GM15510 (cell line): ENCODE measurements around the gene TASP1.

Source experiments
- POLR2A ChIP-seq: IDR thresholded peaks from 3 replicates; pipeline ENCODE4 v1.6.1; 2011; ENCODE audit warnings: borderline replicate concordance; ENCODE audit not compliant: insufficient read length; ENCODE audit errors: extremely low read depth

TASP1 gene

DNA sequence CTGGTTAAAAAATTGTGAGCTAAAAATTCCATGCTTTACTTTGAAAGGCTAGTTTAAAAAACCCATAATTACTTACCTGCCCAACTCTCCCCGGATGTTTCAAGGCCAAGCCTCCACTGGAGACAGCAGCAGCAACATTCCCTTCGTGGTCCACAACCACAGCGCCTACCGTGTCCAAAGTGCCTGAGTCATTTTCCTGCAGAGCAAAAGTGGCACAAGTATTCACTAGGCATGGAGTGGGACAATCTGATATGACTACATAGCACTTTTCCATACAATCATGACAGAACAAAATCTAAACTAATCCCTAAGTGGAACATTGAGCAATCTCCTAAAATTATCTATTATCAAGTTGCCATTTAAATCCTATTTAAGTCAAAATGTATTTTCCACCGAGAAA lies 104.8 kb downstream of the TASP1 start:
- TF ChIP-seq POLR2A, result no peak

DNA sequence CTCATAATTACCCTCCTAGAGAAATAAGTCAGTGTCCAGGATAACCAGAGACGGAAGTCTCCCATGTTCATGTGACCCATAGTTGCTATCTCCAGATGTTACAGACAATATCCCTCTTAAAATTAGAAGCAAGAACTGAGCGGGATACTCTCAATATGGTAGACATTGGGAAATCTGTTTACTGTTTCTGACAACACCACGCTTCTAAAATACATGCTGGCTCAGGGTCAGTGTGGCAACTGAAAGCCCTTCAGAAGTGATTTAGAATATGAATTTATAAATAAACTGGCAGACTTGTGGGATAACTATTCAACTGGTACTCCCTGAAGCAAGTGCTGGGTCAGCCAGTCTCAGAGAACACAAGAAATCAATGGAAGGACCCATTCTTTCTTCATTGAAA lies 108.6 kb downstream of the TASP1 start:
- no peak for TF ChIP-seq POLR2A

DNA sequence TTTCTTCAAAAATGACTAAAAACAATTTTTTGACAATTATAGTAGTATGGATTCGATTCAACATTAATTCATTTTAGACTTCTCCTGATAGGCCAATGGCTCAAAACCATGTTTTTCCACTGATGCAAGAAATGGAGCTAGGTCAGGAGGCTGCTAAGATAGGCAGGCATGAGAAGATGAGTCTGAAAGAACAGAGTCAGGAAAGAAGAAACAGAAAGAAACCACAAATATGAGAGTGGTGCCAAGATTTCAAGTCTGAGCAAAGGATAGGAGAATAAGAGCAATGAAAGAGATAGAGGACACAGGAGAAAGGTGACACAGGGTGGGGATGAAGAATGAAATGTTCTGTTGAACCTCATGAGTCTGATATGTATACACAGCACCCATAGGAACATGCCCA lies 112.2 kb downstream of the TASP1 start:
- no peak for TF ChIP-seq POLR2A

DNA sequence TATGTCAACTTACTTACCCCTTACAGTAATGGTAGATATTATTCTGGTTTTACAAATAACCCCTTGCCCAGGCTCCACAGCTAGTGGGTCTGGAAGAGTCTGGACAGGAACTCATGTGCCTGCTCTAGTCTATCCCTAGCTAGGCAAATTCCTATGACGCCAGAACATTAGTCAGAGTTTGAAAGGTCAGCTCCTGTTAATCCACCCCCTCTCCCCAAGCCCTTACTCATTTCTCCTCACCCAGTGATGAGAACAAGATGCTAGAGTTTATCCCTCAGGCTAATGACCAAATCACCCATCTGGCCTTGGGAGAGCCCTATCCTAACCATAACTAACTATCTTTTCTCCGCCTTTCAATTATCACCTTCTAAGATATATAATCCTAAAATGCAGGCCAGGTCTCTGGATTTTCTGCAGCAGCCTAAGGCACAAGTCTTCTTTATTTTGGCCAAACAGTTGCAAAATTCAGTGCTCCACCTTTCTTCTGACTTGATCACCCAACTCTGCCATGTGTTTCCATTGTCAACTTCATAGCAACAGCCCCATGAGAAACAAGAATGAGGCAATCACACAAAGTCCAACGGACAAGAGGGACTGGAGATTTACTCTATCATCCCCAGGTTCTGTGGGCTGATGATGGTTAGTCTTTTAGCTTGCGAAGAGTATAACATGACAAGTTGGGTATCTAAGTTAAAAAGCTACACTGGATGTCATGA lies 113.3 kb downstream of the TASP1 start:
- TF ChIP-seq POLR2A, result no peak

DNA sequence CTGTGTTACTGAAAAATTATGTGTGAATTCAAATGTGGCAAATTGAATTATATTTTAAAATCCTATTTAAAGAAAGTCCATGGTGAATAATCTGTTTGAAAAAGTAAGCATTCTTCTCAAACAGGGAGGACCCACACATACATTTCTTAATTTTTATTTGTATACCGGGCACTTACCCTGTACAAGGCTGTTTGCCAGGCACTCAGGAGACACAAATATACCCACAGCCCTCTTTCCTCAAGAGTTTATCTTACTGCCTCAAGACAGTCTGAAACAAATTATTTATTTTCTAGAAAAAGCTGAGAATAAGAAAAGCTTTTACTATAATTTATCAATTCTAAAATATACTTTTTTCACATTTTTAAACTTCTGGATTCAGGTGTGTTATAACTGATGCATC lies 114.4 kb downstream of the TASP1 start:
- no peak for TF ChIP-seq POLR2A

DNA sequence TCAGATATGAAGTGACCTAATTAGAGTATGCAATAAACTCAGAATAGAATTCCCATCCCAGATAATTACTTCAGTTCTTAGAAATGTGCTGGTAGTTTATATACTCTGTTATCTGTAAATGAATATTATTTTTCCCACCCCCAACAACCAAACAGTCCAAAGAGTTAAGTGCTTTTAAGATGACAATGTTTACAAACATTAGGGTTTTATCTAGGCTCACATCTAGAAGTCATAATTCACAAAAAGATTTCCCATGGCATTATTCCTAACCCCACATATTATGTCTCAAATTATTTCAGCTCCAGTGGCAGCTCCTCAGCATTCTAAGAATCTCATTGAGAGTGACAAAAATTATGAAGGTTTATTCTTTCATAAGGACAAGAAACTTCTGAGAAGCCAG lies 120.9 kb downstream of the TASP1 start:
- TF ChIP-seq POLR2A, result no peak

DNA sequence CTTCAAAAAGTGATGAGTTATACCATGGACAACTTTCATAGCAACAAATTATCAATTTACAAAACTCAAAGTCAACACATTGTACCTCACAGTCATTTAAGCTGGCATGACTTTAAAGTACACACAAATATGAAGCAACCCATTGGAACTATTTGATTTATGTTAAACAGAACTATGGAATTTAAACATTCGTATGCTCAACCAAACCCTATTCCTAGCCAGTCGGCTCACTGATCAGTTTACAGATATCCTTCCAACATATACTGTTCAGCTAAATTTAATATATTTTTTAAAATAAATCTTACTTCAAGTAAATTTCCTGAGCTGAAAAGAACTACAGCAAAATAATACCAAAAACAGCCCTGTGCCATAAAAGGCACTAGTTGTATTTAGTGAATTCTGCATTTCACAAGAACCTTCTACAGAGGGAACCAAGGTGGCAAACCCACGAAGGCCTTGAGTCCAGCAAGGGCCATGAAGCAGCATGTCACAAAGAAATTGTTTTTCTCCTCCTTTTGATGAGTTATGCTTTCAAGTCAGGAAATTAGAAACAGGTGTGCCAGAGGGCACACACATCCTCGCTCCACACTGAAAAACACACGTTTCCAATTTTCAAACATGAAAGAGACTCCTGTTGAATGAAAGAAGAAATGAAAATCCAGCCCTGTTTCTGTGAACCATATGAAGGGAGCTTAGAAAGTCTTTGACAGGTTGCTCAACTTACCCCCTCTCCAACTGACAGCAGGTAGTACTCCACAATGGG lies 122.8 kb downstream of the TASP1 start:
- TF ChIP-seq POLR2A, result no peak

DNA sequence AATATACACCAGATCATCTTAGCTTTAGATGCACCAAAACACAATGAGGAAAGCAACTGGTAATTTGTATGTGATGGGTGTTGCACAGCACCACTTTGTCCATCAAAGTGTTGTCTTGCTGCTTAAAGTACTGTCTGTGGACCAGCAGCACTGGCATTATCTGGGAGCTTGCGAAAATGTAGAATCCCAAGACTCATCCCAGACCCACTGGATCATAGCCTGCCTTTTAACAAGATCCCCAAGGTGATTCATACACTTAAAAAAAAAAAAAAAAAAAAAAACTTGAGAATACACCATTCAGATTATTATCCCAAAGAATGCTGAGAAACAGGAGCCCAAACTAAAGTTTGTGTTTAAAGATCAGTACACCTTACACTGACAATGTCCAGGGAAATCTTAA lies 123.4 kb downstream of the TASP1 start:
- no peak for TF ChIP-seq POLR2A

DNA sequence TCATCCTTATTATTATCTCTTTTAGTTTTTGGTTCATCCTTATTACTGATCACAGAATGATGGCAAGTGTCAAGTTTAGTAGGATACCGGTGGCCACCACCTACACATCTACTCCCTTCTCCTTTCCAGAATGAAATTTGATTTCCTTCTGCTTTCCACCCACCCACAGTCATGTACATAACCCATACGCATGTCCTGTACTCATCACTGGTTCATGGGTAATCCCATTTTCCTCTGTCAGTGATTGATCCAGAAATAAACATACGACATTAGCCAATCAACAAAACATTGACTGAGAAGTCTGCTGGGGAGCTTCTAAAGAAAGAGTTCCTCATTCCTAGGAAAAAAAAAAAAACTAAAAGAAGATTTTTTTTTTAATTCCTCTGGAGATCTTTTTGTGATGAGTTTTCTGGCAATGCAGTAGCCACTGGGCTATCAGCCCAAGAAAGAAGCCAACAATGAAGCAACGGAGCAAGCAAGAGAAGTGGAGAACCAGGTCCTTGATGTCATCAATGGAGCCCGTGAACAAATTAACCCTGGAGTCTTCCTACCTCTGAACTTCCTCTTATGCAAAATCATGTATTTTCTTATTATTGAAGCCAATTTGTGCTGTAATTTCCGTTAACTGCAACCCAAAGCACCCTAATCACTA lies 127.8 kb downstream of the TASP1 start:
- no peak for TF ChIP-seq POLR2A

DNA sequence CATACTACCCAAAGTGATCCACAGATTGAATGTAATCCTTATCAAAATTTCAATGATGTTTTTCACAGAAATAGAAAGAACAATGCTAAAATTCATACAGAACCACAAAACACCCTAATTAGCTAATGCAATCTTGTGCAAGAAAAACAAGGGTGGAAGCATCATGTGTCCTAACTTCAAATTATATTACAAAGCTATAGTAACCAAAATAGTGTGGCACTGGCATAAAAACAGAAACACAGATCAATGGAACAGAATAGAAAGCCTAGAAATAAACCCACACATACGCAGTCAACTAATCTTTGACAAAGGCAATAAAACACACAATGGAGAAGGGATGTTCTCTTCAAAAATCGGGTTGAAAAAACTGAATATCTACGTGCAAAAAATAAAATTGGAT lies 131.1 kb downstream of the TASP1 start:
- no peak for TF ChIP-seq POLR2A

DNA sequence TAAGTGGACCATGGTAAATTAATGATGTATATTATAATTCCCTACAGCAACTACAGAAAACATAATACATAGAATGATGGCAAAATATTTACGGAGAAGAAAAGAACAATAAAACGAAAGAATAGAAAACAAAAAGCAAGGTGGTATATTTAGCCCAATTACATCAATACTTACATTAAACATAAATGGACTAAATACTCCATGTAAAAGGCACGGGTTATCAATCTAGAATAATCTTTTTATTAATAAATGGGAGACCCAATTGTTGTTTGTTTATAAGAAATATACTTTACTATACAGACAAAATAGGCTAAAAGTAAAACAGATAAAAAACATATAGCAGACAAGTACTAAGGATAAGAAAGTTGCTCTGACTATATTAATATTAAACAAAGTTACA lies 137.2 kb downstream of the TASP1 start:
- no peak for TF ChIP-seq POLR2A

DNA sequence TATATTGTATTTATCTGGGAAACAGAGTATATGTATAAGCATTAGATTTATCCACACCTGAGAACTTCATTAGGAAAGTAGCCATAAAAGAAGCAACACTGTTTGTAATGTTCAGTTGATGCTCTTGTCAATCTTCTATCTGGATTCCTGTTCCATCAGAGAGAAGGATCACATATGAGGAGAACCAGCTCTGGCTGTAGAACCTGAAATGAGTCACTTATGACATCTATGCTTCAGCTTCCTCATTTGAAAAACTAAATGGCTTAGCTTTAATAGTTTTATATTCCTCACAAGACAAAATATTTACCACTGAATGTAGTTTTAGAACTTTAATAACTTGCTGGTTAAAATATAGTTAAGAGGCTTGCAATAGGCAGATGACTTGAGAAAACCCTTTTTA lies 144.7 kb downstream of the TASP1 start:
- no peak for TF ChIP-seq POLR2A

DNA sequence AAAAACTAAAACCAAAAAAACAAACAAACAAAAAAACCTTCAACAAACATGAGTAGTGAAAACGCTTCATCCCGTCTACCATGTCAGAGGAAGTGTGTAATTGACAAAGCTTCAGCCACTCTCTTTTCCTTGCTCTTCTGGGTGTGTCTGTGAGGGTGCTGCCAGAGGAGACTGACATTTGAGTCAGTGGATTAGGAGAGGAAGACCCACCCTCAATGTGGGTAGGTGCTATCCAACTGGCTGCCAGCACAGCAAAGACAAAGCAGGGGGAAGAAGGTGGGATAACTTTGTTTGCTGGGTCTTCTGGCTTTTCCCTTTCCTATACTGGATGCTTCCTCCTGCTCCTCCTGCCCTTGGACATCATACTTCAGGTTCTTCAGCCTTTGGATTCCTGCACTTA lies 145.6 kb downstream of the TASP1 start:
- no peak for TF ChIP-seq POLR2A

DNA sequence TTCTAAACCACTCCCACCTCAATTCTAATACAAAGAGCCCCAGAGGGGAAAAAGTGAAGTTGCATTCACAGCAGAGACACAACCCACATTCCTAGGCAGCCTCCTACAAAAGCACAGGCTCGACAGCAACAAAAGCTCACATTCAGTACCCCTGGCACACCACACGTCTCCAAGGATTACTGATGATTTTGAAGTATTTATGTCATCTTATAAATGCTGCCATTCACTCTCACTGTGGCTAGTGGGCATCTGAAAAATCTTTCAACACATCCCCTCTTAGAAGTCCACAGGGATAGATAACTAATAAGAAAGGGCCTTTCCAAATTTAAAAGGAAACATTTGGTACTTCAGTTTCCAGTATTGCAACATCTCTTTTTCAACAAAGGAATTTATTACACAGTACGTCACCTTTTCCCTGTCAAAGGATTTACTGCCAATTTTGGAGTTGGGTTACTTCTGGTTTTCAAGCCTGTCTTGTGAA lies 146.7 kb downstream of the TASP1 start:
- no peak for TF ChIP-seq POLR2A

DNA sequence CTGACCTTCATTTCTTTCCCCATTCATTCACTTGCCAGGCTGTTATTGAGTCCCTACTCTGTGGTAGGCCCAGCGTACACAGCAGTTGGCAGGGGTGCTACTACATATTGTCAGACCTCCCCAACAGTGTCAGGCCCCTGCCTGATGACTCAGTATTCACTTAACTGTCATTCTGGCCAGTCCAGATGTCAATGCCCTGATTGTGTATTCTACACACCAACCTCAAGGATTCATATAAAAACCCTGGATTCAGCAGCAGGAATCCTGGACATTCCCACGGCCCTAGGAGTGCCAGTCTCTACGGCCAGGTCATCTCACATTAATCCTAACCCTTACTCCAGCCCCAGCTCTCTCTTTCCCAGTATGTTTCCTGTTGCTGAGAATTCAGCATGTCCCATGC lies 151.5 kb downstream of the TASP1 start:
- TF ChIP-seq POLR2A, result no peak
